ENCODE results near the gene CUL3.
"Not testable (repeated sequence)": the region's sequence is repeated elsewhere in the genome, so short reads cannot be mapped to it uniquely, and the experiment has no call there.

CUL3 gene

DNA sequence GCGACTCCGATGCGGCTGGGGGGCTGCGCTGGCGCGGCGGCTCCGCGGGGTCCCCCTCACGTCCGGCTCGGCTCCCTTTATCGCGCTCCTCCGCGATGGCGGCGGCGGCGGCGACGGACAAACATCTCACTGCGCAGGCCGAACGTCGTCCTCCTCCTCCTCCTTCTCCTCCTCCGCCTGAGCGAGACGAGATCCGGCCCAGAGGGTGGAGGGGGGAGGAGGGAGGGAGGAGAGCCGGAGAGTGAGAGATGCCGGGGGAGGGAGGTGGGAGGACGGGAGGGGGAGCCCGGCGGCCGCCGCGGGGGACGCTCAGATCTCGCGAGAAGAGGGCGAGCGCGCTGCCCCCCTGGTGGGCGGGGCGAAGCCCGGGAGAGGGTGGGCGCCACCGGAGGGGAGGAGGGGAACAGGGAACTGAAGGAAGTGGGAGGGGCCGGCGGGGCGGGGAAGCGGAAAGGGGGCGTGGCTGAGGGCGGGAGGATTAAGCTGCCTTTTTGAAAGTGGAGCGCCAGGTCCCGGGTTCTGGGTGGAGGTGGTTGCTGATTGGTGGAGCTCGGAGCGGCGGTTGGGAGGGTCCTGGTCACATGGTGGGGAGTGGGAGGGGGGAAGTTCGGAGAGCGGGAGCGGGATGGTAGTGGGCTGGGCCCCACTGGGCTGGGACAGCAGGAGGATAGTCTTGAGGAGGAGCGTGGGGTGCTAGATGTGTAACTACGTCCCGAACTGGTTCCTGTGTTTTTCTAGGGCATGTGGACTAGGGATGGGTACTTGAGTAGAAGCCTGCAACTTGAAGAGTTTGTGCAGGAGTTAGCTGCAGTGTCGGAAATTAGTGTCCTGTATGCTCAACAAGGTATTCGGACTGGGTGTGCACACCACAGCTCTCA is at the start of gene CUL3:
Gene CUL3, minus strand, starts transcription at position 153 of the 878 bp plus-strand sequence. CDS start 354 bp downstream, outside the sequence.
- Histone ChIP-seq H3K27ac (ENCODE audit: low read length) (peak within 1 kb of the TSS; percentile 83), H3K9me3 (ENCODE audit: control insufficient read depth in 1 of 2, low read length in 2 of 2) (no peaks in the 10 kb centered on the region), H3K27me3 (ENCODE audit: low read depth, low read length) (no peaks in the 10 kb centered on the region), H3K36me3 (ENCODE audit: control insufficient read depth in 1 of 2, insufficient read depth in 2 of 2, low read length in 2 of 2) (no peaks in the 10 kb centered on the region), H3K4me3 (ENCODE audit: low read depth in 1 of 2, low read length in 2 of 2) (peak within 1 kb of the TSS; percentile 73 to 96), H3K4me1 (ENCODE audit: control insufficient read depth in 1 of 2, insufficient read depth in 2 of 2, low read length in 2 of 2) (peaks cover 0 to 28% of the 10 kb centered on the region in 2 donors)

DNA sequence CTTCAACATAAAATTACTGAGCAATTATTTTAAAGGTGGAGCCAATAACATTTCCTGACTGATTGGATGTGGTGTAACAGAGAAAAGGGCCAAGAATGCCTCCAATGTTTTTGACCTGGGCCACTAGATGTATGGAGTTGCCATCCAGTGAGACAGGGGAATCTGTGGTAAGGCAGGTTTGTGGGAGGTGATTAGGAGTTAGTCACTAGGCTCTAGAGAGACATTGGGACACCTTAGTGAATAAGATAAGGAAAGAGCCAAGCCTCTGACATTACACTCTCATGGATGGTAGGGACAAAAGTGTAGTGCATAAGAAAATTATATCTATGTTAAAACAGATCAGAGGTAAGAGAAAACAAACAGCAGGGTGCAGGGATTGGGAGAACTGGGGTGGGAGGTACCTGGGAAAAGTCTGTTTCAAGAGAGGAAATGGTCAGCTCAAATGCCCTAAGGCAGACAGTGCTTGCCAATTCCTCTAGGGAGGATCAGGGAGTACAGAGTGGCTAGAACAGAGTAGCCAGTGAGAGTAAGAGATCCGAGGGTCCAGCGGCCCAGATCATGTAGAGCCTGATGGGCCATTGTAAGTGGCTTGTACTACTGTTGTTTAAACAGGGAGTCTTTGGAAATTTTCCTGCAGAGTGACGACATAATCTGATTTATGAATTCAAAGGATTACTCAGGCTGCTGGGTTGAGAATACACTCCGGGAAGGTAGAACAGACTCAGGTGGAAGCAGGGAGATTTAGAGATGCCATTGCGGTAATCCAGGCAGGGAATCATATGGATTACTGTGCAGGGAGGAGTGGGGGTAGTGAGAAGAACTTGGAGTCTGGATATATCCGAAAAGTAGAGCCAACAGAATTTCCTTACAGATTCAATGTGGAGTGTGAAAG is 45.7 kb upstream of the CUL3 start:
- Histone ChIP-seq H3K27me3 (ENCODE audit: low read depth, low read length) (no peaks in the 10 kb centered on the region), H3K4me3 (ENCODE audit: low read depth in 1 of 2, low read length in 2 of 2) (no peak overlapping the region), H3K4me1 (ENCODE audit: control insufficient read depth in 1 of 2, insufficient read depth in 2 of 2, low read length in 2 of 2) (no peaks in the 10 kb centered on the region), H3K27ac (ENCODE audit: low read length) (no peak overlapping the region), H3K9me3 (ENCODE audit: control insufficient read depth in 1 of 2, low read length in 2 of 2) (no peaks in the 10 kb centered on the region), H3K36me3 (ENCODE audit: control insufficient read depth in 1 of 2, insufficient read depth in 2 of 2, low read length in 2 of 2) (no peaks in the 10 kb centered on the region)

DNA sequence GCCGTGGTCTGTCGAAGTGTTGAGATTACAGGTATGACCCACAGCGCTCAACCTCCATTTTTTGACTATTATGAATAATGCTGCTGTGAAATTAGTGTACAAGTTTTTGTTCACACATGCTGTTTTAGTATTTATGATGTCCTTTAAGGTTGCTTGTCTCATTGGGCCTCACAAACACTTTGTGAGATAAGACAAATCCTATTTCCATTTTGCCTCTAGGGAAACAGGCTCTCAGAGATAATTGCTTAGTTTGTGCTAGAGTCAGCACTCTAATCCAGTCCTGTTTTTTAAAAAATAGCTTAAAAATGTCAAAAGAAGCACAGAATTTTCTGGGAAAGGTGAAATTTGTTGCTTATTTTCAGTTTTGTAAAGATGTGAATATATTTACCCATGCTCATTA is 43.3 kb upstream of the CUL3 start:
- Histone ChIP-seq H3K9me3 (ENCODE audit: control insufficient read depth in 1 of 2, low read length in 2 of 2) (no peaks in the 10 kb centered on the region), H3K4me3 (ENCODE audit: low read depth in 1 of 2, low read length in 2 of 2) (no peak overlapping the region), H3K27ac (ENCODE audit: low read length) (no peak overlapping the region), H3K4me1 (ENCODE audit: control insufficient read depth in 1 of 2, insufficient read depth in 2 of 2, low read length in 2 of 2) (no peaks in the 10 kb centered on the region), H3K27me3 (ENCODE audit: low read depth, low read length) (no peaks in the 10 kb centered on the region), H3K36me3 (ENCODE audit: control insufficient read depth in 1 of 2, insufficient read depth in 2 of 2, low read length in 2 of 2) (no peaks in the 10 kb centered on the region)

DNA sequence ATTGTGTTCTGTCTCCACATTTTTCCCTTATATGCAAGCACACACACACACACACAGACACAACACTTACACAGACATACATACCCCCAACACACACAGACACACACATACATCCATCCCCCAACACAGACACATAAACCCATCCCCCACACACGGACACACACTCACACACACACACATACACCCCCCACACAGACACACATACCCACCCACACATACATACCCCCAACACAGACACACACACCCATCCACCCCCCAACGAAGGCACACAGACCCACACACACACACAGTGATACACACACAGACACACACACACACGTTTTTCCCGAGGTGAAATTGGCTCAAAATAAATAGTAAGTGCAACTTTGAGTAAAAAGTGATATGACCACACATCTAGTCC is 41.6 kb upstream of the CUL3 start:
- Histone ChIP-seq H3K27ac (ENCODE audit: low read length) (no peak overlapping the region), H3K9me3 (ENCODE audit: control insufficient read depth in 1 of 2, low read length in 2 of 2) (no peaks in the 10 kb centered on the region), H3K36me3 (ENCODE audit: control insufficient read depth in 1 of 2, insufficient read depth in 2 of 2, low read length in 2 of 2) (no peaks in the 10 kb centered on the region), H3K4me1 (ENCODE audit: control insufficient read depth in 1 of 2, insufficient read depth in 2 of 2, low read length in 2 of 2) (no peaks in the 10 kb centered on the region), H3K4me3 (ENCODE audit: low read depth in 1 of 2, low read length in 2 of 2) (no peak overlapping the region), H3K27me3 (ENCODE audit: low read depth, low read length) (no peaks in the 10 kb centered on the region)

DNA sequence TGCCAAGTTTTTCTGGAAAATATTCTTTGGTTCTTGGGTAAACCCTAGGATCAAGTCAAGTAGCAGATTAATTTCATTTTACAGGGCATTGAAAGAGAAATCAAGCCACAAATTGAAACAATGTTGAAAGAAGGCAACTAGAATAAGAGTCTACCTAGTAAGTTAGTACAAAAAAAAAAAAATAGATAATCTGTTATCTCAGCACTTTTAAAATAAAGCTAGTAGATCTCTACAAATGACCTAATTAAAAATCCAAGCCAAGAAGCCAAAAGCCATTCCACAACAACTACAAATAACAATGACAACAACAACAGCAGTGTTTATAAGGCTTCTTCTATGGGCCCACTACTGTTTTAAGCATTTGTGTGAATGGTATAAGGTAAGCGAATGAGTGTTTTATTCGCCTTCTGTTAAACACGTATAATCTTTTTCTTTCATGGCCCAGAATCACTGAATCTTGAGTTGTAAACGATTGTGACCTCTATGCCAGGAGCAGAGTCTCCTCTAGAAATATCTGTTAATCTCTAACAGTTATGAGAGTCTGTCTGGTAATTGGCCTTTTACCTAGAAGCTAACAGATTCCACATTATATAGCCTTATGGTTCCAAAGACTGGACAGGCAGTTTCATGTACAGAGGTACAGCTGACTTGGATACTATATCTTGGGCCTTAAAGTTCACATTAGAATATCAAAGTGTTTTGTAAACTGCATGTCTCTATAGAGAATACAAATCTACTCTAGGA is 28.6 kb upstream of the CUL3 start:
- no peak overlapping the region for H3K27ac ChIP-seq (ENCODE audit: low read length)

DNA sequence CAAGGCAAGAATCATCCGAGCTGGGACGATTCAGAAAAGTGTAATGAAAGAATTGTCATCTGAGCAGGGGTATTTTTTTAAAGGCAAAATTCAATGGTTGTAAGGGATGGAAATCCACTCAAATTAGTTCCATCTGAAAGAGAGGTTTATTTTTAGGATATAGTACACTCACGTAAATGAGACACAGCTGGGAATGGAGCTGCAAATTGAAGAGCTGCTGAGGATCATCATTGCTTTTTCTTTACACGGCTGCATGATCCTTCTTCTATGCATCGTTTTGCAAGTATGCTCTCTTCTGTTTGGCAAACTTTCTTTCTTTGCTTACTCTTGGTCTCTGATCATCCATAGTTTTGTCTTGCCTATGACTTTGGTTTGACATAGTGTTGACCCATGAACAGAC is 27.4 kb upstream of the CUL3 start:
- H3K4me1 ChIP-seq (ENCODE audit: control insufficient read depth in 1 of 2, insufficient read depth in 2 of 2, low read length in 2 of 2), result no peaks in the 10 kb centered on the region
- no peak overlapping the region for H3K27ac ChIP-seq (ENCODE audit: low read length)
- no peaks in the 10 kb centered on the region for H3K9me3 ChIP-seq (ENCODE audit: control insufficient read depth in 1 of 2, low read length in 2 of 2)
- no peak overlapping the region for H3K4me3 ChIP-seq (ENCODE audit: low read depth in 1 of 2, low read length in 2 of 2)
- no peaks in the 10 kb centered on the region for H3K36me3 ChIP-seq (ENCODE audit: control insufficient read depth in 1 of 2, insufficient read depth in 2 of 2, low read length in 2 of 2)
- no peaks in the 10 kb centered on the region for H3K27me3 ChIP-seq (ENCODE audit: low read depth, low read length)

More for the DNA sequence above, 28.6 kb upstream of the CUL3 start:
- Histone ChIP-seq H3K9me3 (ENCODE audit: control insufficient read depth in 1 of 2, low read length in 2 of 2) (peaks cover 0 to 3% of the 10 kb centered on the region in 2 donors), H3K4me3 (ENCODE audit: low read depth in 1 of 2, low read length in 2 of 2) (no peak overlapping the region), H3K27me3 (ENCODE audit: low read depth, low read length) (no peaks in the 10 kb centered on the region), H3K4me1 (ENCODE audit: control insufficient read depth in 1 of 2, insufficient read depth in 2 of 2, low read length in 2 of 2) (no peaks in the 10 kb centered on the region), H3K36me3 (ENCODE audit: control insufficient read depth in 1 of 2, insufficient read depth in 2 of 2, low read length in 2 of 2) (no peaks in the 10 kb centered on the region)

DNA sequence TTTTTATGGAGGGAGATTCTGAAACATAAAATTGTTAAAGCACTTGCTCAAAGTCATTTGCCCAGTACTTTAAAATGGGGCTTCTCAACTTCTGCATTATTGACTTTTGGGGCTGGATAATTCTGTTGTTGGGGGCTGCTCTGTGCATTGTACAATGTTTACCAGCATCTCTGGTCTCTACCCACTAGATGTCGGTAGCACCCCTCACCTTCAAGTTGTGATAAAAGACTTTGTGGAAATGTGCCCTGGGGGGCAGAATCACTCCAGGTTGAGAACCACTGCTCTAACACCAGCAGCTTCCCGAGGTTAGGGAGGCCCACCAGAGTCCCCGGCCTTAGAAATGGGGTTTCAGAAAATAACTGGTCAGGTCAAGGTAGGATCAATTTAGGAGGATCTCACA is 26.8 kb upstream of the CUL3 start:
- Histone ChIP-seq H3K4me1 (ENCODE audit: control insufficient read depth in 1 of 2, insufficient read depth in 2 of 2, low read length in 2 of 2) (no peaks in the 10 kb centered on the region), H3K36me3 (ENCODE audit: control insufficient read depth in 1 of 2, insufficient read depth in 2 of 2, low read length in 2 of 2) (no peaks in the 10 kb centered on the region), H3K27ac (ENCODE audit: low read length) (no peak overlapping the region), H3K4me3 (ENCODE audit: low read depth in 1 of 2, low read length in 2 of 2) (no peak overlapping the region), H3K27me3 (ENCODE audit: low read depth, low read length) (no peaks in the 10 kb centered on the region), H3K9me3 (ENCODE audit: control insufficient read depth in 1 of 2, low read length in 2 of 2) (no peaks in the 10 kb centered on the region)

DNA sequence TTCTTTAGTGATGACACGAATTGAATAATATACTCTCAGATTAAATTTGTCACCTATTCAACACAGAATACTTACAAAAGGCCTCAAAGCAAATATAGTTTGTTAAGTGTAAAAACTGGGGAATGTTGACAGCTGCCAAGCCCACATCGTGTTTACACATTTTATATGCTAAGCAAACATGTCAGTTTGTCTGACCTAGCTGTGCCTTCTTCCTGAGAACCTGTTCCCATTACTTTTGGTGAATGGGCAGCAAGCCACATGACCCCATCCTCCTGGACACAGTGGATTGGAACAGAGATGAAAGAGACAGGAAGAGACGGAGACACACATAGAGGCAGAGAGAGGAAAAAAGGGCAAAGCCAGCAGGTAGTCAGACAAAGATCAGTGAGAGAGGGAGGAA is 22.9 kb upstream of the CUL3 start:
- Histone ChIP-seq H3K36me3 (ENCODE audit: control insufficient read depth in 1 of 2, insufficient read depth in 2 of 2, low read length in 2 of 2) (no peaks in the 10 kb centered on the region), H3K27me3 (ENCODE audit: low read depth, low read length) (no peaks in the 10 kb centered on the region), H3K4me3 (ENCODE audit: low read depth in 1 of 2, low read length in 2 of 2) (no peak overlapping the region), H3K9me3 (ENCODE audit: control insufficient read depth in 1 of 2, low read length in 2 of 2) (no peaks in the 10 kb centered on the region), H3K4me1 (ENCODE audit: control insufficient read depth in 1 of 2, insufficient read depth in 2 of 2, low read length in 2 of 2) (no peaks in the 10 kb centered on the region), H3K27ac (ENCODE audit: low read length) (no peak overlapping the region)

DNA sequence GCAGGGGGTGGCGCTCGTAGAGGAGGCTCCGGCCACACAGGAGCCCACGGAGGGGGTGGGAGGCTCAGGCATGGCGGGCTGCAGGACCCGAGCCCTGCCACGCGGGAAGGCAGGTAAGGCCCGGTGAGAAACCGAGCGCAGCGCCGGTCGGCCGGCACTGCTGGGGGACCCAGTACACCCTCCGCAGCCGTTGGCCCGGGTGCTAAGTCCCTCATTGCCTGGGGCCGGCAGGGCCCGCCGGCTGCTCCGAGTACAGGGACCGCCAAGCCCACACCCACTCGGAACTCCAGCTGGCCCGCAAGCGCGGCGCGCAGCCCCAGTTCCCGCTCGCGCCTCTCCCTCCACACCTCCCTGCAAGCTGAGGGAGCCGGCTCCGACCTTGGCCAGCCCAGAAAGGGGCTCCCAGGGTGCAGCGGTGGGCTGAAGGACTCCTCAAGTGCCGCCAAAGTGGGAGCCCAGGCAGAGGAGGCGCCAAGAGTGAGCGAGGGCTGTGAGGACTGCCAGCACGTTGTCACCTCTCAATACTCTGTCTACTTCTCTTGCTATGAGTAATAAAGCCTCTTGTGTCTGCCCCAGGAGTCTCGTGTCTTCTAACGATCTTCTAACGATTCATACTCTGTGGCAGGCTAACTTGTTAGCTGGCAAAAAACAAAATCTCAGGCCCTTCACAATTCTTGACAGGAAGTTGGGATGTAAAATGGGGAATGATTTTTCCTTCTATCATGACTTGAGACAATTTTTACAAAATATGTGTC is 18.8 kb upstream of the CUL3 start:
- H3K36me3 ChIP-seq (ENCODE audit: control insufficient read depth in 1 of 2, insufficient read depth in 2 of 2, low read length in 2 of 2); H3K4me3 ChIP-seq (ENCODE audit: low read depth in 1 of 2, low read length in 2 of 2); H3K27me3 ChIP-seq (ENCODE audit: low read depth, low read length); H3K27ac ChIP-seq (ENCODE audit: low read length); H3K9me3 ChIP-seq (ENCODE audit: control insufficient read depth in 1 of 2, low read length in 2 of 2); H3K4me1 ChIP-seq (ENCODE audit: control insufficient read depth in 1 of 2, insufficient read depth in 2 of 2, low read length in 2 of 2): not testable (repeated sequence)

DNA sequence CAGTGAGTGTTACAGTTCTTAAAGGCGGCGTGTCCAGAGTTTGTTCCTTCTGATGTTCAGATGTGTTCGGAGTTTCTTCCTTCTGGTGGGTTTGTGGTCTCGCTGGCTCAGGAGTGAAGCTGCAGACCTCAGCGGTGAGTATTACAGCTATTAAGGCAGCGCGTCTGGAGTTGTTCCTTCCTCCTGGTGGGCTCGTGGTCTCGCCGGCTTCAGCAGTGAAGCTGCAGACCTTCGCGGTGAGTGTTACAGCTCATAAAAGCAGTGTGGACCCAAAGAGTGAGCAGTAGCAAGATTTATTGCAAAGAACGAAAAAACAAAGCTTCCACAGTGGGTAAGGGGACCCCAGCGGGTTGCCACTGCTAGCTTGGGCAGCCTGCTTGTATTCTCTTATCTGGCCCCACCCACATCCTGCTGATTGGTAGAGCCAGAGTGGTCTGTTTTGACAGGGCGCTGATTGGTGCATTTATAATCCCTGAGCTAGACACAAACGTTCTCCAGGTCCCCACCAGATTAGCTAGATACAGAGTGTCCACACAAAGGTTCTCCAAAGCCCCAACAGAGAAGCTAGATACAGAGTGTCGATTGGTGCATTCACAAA is 17.7 kb upstream of the CUL3 start:
- not testable (repeated sequence) for H3K27ac ChIP-seq (ENCODE audit: low read length); H3K27me3 ChIP-seq (ENCODE audit: low read depth, low read length); H3K4me1 ChIP-seq (ENCODE audit: control insufficient read depth in 1 of 2, insufficient read depth in 2 of 2, low read length in 2 of 2); H3K4me3 ChIP-seq (ENCODE audit: low read depth in 1 of 2, low read length in 2 of 2); H3K9me3 ChIP-seq (ENCODE audit: control insufficient read depth in 1 of 2, low read length in 2 of 2); H3K36me3 ChIP-seq (ENCODE audit: control insufficient read depth in 1 of 2, insufficient read depth in 2 of 2, low read length in 2 of 2)

All from muscle layer of duodenum (tissue), 2 donors.